PFSK-1 (cell line): ENCODE results near the gene CNTN4.

Experiments
- POLR2AphosphoS5 ChIP-seq: IDR thresholded peaks from 2 replicates; pipeline ENCODE4 v1.6.1; 2012; ENCODE audit warnings: low read depth, mild to moderate bottlenecking, control low read depth, low read length, moderate library complexity
- REST ChIP-seq, 2 experiments: IDR thresholded peaks; 2 replicates each; pipeline versions ENCODE4 v1.6.1 to v1.8.0; 2011 to 2012; ENCODE audit warnings: low read depth in 2 of 2, low read length in 2 of 2, control low read depth in 1 of 2, inconsistent platforms in 1 of 2, mild to moderate bottlenecking in 1 of 2, moderate library complexity in 1 of 2; ENCODE audit not compliant: insufficient read depth in 1 of 2
- TAF1 ChIP-seq: IDR thresholded peaks from 2 replicates; pipeline ENCODE4 v1.6.1; 2012; ENCODE audit warnings: low read length, control low read depth, borderline replicate concordance; ENCODE audit not compliant: insufficient read depth

DNA sequence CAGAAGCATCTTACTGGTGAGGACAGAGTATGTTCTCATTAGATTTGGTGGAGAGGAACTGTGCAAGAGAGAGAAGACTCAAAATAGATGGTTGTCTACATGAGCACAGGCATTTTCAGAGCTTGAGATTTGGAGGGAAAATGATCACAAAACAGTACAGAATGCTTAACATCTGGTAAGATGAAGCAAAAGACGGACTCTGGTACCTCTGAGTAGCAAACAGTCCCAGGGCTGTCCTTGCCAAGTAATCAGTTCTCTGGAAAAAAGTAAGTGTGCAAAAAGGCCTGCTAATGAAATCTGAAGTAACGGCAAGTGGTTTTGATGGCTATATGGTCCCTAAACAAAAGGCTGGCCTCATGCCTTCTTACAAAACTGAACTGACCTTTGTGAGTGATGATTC, 414.2 kb downstream of the CNTN4 start:
- TF ChIP-seq POLR2AphosphoS5 (no peak), TAF1 (no peak), REST (IDR thresholded peaks at IDR 0.05; ENCODE audit: insufficient read depth in 1 of 2, low read depth in 2 of 2, low read length in 2 of 2) (no peak)
